NT2/D1 (cell line): ENCODE data around the gene LIN28B.

Experiments used
- YY1 ChIP-seq: IDR thresholded peaks from 2 replicates; pipeline ENCODE4 v1.6.1; 2011; ENCODE audit not compliant: insufficient read length, insufficient read depth
- ZNF274 ChIP-seq: IDR thresholded peaks from 2 replicates; pipeline ENCODE4 v1.6.1; 2011; ENCODE audit warnings: mild to moderate bottlenecking, low read depth, low read length

DNA sequence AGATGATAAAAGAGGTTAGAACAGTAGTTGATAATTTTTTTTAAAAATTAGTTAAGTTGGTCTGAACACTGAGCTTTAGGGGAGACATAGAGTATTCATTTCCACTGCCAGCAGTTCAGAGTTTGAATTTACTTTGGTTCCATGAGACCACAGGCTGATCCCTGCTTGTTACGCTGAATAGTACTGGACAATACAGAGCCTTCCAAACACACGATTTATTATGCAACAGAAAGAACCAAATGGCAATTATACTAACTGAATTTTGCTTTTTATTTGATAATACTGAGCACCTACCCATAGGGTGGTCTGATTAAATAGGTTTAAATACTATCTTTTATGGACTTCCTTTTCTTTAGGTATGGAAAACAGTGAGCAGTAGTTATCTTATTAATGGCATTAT lies 111.5 kb downstream of the LIN28B start:
- TF ChIP-seq YY1 (no peak), ZNF274 (no peak)
